NCI-H187 (cell line): ENCODE data around the gene ERO1B.
A peak's percentile ranks its signal among the peaks of the same experiment; 100 is the strongest.

Experiments
- DNase-seq, 2 experiments: peaks; one replicate each; lab custom pipeline; 2025; lab: John Stamatoyannopoulos, UW

Gene ERO1B

DNA sequence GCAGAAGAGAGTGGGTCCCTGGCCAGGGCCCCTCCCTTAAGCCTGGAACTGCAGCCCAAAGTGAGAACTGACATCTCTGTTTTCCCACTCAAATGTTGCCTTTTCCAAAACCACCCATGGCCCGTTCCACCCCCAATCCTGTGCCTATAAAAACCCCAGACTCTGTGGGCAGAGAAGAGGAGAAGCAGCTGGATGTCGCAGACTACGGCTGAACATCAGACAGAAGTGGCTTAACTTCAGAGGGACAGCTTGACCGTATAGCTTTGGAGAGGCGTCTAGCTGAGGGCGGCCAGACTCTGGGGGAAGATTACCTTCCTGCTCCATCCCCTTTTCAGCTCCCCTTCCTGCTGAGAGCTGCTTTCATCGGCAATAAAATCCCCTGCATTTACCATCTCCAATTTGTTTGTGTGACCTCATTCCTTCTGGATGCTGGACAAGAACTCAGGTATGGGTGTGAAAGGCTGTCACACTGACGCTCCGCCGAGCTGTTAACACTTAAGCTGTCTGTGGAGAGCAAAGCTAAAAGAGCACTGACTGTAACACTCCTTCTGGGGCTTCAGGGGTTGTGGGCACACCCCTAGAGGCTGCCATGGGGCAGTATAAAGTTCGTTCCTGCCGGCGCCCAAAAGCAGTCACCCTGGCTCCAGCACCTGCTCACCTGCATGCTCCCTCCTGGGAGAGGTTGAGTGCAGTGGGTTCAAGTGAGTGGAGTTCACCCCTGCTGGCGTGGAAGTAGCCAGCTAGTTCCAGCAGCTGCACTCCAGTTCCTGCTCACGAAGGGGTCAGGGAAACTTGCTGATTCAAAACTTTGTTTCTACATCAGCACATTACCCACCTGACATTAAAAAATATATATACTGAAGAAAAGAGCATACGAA is 19.6 kb upstream of the ERO1B start:
- no peak for DNase-seq

DNA sequence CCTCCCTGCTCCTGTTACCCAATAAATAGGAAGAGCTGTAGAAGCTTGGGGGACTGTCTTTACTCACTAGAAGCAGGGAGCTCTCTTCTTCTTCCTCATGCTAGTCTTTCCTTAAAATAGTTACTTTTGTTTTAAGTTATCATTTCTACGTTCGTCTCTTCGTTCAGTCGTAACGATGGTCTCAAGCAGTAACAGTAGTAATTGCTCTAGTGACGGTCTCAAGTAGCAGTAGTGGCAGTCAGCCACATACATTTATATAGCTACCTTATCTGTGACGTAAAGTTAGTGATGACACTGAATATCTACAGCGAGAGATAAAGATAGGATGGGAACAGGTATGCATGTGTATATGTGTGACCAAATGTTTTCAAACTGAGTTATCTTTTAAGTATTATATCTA is 15.4 kb upstream of the ERO1B start:
- no peak for DNase-seq

DNA sequence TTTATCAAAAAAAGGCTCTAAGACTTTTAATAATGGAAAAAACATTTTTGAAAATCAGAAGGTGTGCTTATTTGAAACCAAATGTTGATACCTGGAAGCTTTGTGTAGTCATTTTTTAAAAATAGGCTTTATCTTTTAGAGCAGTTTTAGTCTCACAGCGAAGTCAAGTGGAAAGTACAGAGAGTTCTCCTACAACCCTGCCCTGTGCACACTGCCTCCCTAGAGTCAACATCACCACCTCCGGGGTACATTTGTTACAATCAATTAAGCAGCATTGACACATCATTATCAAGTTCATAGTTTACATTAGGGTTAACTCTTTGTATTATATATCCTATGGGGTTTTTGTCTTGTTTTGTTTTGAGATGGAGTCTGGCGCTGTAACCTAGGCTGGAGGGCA is 10.7 kb upstream of the ERO1B start:
- no peak for DNase-seq

GRCh38 chr1:236289492-236290131 is 7.9 kb upstream of the ERO1B start:
- no peak for DNase-seq

GRCh38 chr1:236288620-236288976 is 6.8 kb upstream of the ERO1B start:
- DNase-seq, result no peak

GRCh38 chr1:236287757-236288619 is 6.2 kb upstream of the ERO1B start:
- DNase-seq, result peak in 1 of 2 experiments; percentile 6

GRCh38 chr1:236287356-236287755 is 5.6 kb upstream of the ERO1B start:
- no peak for DNase-seq

- no peak for DNase-seq
These were observed 2.5 kb upstream of the ERO1B start for GRCh38 chr1:236284291-236284721.

GRCh38 chr1:236282719-236283118 is 961 bp upstream of the ERO1B start:
- no peak for DNase-seq

- DNase-seq, result no peak
These were observed 613 bp upstream of the ERO1B start for GRCh38 chr1:236282425-236282716.

- DNase-seq, result no peak
These were observed 532 bp downstream of the ERO1B start for GRCh38 chr1:236281198-236281653.

- DNase-seq, result peak; percentile 23 to 31
These were observed 1.1 kb downstream of the ERO1B start for GRCh38 chr1:236280438-236281197.

DNA sequence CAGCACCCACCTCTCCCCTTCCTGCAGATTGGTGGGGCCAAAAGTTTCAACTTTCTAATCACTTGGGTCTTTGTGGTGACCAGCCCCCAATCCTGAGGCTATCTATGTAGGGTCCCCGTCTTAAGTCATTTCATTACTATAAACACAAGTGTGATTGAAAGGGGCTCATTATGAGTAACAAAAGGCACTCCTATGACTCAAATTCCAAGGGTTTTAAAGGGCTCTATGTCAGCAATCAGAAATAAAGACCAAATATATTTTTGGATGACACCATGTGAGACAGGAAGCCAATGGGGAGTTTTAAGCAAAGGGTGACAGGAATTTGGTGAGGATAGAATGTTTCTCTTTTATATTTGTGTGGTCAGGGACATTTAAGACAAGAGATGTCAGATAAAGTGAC is 6.2 kb downstream of the ERO1B start:
- no peak for DNase-seq

- DNase-seq, result no peak
These were observed 6.7 kb downstream of the ERO1B start for GRCh38 chr1:236275061-236275460.

- no peak for DNase-seq
These were observed 8.4 kb downstream of the ERO1B start for GRCh38 chr1:236273358-236273757.

- no peak for DNase-seq
These were observed 12.3 kb downstream of the ERO1B start for GRCh38 chr1:236269439-236269838.

- DNase-seq, result no peak
These were observed 19.9 kb downstream of the ERO1B start for GRCh38 chr1:236261898-236262297.

- DNase-seq, result no peak
These were observed 20.7 kb downstream of the ERO1B start for GRCh38 chr1:236261033-236261432.

GRCh38 chr1:236259043-236259442 is 22.7 kb downstream of the ERO1B start:
- DNase-seq, result no peak

GRCh38 chr1:236258114-236258622 is 23.6 kb downstream of the ERO1B start:
- DNase-seq, result no peak

DNA sequence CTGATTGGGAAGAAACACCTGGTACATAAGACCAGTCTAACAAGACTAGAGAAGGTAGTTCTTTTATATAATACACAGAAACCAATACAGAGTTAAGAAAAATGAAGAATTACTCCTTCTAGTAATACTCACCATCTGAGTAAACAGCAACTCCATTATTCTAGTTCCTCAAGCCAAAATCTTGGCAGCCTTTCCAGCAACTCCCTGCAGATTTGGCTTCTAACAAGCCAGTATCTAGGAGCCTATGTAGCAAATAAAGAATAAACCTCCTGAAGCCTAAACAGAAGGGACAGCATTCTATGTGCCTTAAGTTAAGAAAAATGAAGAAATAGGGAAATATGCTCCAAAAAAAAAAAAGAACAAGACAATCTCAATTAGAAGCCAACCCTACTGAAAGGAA is 24.5 kb downstream of the ERO1B start:
- DNase-seq, result no peak
